Fibroblast of the aortic adventitia (primary cell): ENCODE results near the gene FEV. TPM values are rescaled to one million over a fixed set of nuclear protein-coding genes. Genes with fewer than 3 reads are reported as not detected.

Experiments
- DNase-seq: peaks from one replicate; pipeline ENCODE4 v3.0.0-alpha.2; 2010; ENCODE audit warnings: low read depth
- H3K4me3 ChIP-seq: 2 replicates; pipeline ENCODE4 v1.5.1; 2011; ENCODE audit warnings: low read depth, mild to moderate bottlenecking, control low read depth, low read length, moderate library complexity
- CTCF ChIP-seq: IDR thresholded peaks from 2 replicates; pipeline ENCODE4 v1.5.1; 2011; ENCODE audit warnings: mild to moderate bottlenecking, low read length, control low read depth, inconsistent platforms; ENCODE audit not compliant: insufficient read depth
- total RNA-seq: library from RNA; depleted of rRNA; stranded (reverse); fragments of >200 nt; gene quantifications from 2 replicates; pipeline ENCODE4 v1.2.3, GENCODE V29; 2012; ENCODE audit warnings: low replicate concordance

FEV gene
- total RNA-seq, 1 donor, result not detected

GRCh38 chr2:218988650-218989049, 3.7 kb upstream of the FEV start:
- DNase-seq, result no peak
- H3K4me3 ChIP-seq, result no peak overlapping the region
- TF ChIP-seq CTCF, result no peak

GRCh38 chr2:218988164-218988563, 3.2 kb upstream of the FEV start:
- no peak overlapping the region for H3K4me3 ChIP-seq
- TF ChIP-seq CTCF, result no peak
- no peak for DNase-seq

GRCh38 chr2:218986148-218986761, 1.3 kb upstream of the FEV start:
- DNase-seq, result no peak
- no peak overlapping the region for H3K4me3 ChIP-seq
- no peak for TF ChIP-seq CTCF

- H3K4me3 ChIP-seq, result no peak overlapping the region
- TF ChIP-seq CTCF, result no peak
- no peak for DNase-seq
These were observed 524 bp upstream of the FEV start for GRCh38 chr2:218985325-218986091.

- no peak for DNase-seq
- no peak for TF ChIP-seq CTCF
- H3K4me3 ChIP-seq, result no peak overlapping the region
These were observed 554 bp downstream of the FEV start for GRCh38 chr2:218984239-218985020.

- H3K4me3 ChIP-seq, result no peak overlapping the region
- DNase-seq, result no peak
- TF ChIP-seq CTCF, result no peak
These were observed 1.1 kb downstream of the FEV start for GRCh38 chr2:218983934-218984238.
